Parathyroid adenoma (tissue), 2 donors: ENCODE results near the gene DDA1.

Experiments used
- H2AFZ ChIP-seq: fragments of 300-600 bp; sonication (generic); one replicate; pipeline ENCODE4 v1.7.0; 2017; ENCODE audit warnings: antibody characterized with exemption, mild to moderate bottlenecking
- H3K27ac ChIP-seq: fragments of 300-600 bp; sonication (generic); one replicate; pipeline ENCODE4 v1.7.0; 2017
- H3K27me3 ChIP-seq: fragments of 300-600 bp; sonication (generic); one replicate; pipeline ENCODE4 v1.7.0; 2017; ENCODE audit warnings: low read length; ENCODE audit not compliant: control insufficient read depth, insufficient read depth
- H3K36me3 ChIP-seq: fragments of 300-600 bp; sonication (generic); one replicate; pipeline ENCODE4 v1.7.0; 2017; ENCODE audit warnings: low read length; ENCODE audit not compliant: control insufficient read depth, insufficient read depth
- H3K4me1 ChIP-seq: fragments of 300-600 bp; sonication (generic); one replicate; pipeline ENCODE4 v1.7.0; 2017; ENCODE audit warnings: control low read depth
- H3K4me2 ChIP-seq: fragments of 300-600 bp; sonication (generic); one replicate; pipeline ENCODE4 v1.7.0; 2017; ENCODE audit warnings: low read length
- H3K4me3 ChIP-seq: fragments of 300-600 bp; sonication (generic); one replicate; pipeline ENCODE4 v1.7.0; 2017; ENCODE audit warnings: low read depth, low read length
- H3K79me2 ChIP-seq: fragments of 300-600 bp; sonication (generic); one replicate; pipeline ENCODE4 v1.7.0; 2017; ENCODE audit warnings: control low read depth
- H3K9ac ChIP-seq: fragments of 300-600 bp; sonication (generic); one replicate; pipeline ENCODE4 v1.7.0; 2017; ENCODE audit warnings: mild to moderate bottlenecking
- H3K9me3 ChIP-seq: fragments of 300-600 bp; sonication (generic); one replicate; pipeline ENCODE4 v1.7.0; 2017; ENCODE audit warnings: low read length; ENCODE audit not compliant: control insufficient read depth
- TF ChIP-seq, protein P1 (sequence below): fragments of 300-600 bp; sonication (generic); IDR thresholded peaks from one replicate; pipeline ENCODE4 v1.7.0; 2017; ENCODE audit warnings: antibody characterized with exemption, mild to moderate bottlenecking
- donor health status: primary hyperparathyroidism.

The DDA1 gene

DNA sequence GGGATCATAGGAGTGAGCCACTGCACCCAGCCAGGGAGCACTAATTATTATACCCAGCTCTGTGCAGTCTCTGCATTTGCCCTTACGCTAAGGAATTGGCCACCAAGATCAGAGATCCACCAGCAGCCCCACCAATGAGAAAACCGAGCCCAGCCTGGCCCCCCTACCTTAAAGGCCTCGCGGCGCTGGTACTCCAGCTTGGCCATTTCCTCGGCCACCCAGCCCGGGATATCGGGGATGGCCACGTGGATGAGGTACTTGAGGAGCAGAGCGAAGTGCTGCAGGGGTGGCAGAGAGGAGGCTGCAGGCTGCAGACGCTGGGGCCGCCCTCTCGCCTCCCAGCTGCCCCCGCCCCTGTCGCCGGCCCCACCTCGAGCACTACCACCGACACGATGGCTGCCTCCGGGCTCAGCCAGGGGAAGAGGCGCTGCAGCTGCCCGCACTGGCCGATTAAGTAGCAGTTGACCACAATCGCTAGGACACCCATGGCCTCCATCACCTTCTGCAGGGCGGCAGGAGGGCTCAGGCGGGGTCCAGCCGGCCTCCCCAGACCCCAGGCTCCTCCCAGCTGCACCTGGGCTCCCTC is 17.8 kb downstream of the DDA1 start:
- no peaks in the 10 kb centered on the region for H3K36me3 ChIP-seq
- H3K27ac ChIP-seq = no peak overlapping the region
- H3K9me3 ChIP-seq = no peaks in the 10 kb centered on the region
- H3K4me3 ChIP-seq = no peak overlapping the region
- H3K27me3 ChIP-seq = no peaks in the 10 kb centered on the region
- no peaks in the 10 kb centered on the region for H3K4me1 ChIP-seq
- no peak overlapping the region for H3K4me2 ChIP-seq
- TF ChIP-seq, protein P1, sequence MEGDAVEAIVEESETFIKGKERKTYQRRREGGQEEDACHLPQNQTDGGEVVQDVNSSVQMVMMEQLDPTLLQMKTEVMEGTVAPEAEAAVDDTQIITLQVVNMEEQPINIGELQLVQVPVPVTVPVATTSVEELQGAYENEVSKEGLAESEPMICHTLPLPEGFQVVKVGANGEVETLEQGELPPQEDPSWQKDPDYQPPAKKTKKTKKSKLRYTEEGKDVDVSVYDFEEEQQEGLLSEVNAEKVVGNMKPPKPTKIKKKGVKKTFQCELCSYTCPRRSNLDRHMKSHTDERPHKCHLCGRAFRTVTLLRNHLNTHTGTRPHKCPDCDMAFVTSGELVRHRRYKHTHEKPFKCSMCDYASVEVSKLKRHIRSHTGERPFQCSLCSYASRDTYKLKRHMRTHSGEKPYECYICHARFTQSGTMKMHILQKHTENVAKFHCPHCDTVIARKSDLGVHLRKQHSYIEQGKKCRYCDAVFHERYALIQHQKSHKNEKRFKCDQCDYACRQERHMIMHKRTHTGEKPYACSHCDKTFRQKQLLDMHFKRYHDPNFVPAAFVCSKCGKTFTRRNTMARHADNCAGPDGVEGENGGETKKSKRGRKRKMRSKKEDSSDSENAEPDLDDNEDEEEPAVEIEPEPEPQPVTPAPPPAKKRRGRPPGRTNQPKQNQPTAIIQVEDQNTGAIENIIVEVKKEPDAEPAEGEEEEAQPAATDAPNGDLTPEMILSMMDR = no peak
- H3K9ac ChIP-seq = no peak overlapping the region
- no peaks in the 10 kb centered on the region for H3K79me2 ChIP-seq
- no peak overlapping the region for H2AFZ ChIP-seq

DNA sequence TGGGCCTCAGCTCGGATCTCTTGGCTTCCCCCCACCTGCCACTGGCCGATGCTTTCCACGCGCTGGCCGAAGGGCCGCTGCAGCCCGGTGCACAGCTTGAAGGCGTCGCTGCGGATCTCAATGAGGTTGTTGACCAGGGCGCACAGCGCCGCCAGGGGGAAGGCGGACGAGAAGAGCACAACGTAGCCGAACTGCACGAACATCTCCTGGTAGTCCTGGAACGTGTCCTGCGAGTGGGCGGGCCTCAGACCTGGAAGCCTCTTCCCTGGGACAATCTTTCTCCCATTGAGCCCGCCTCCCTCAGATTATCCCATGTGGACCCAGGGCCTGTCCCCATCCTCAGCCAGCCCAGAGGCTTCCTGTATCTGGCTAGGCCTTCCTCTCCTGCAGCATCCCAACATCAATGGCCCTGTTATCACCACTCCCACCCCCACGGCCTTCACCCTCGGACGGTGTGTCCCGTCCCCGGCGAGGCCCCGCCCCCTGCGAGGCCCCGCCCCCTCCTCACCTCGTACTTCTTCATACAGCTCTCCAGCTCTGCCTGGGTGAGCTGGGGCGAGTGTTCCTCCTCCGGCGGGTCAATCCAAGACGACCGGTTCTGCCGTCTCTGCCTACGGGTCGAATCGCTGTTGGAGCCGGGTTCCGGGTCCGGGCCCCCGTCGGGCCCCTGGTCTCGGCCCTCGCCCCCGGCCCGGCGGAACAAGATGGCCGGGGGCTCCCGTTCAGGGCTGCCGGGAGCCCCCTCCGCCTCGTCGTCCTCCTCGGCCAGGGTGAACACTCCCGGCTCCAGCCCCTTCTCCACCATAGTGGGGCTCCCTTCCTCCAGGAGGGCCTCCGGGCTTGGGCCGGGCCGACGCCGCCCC is 18.5 kb downstream of the DDA1 start:
- Histone ChIP-seq H2AFZ (no peak overlapping the region), H3K27me3 (no peaks in the 10 kb centered on the region), H3K36me3 (no peaks in the 10 kb centered on the region), H3K79me2 (no peaks in the 10 kb centered on the region), H3K9ac (no peak overlapping the region), H3K4me3 (no peak overlapping the region), H3K4me1 (no peaks in the 10 kb centered on the region), H3K9me3 (no peaks in the 10 kb centered on the region), H3K4me2 (no peak overlapping the region), H3K27ac (no peak overlapping the region)
- TF ChIP-seq, protein P1 = no peak

DNA sequence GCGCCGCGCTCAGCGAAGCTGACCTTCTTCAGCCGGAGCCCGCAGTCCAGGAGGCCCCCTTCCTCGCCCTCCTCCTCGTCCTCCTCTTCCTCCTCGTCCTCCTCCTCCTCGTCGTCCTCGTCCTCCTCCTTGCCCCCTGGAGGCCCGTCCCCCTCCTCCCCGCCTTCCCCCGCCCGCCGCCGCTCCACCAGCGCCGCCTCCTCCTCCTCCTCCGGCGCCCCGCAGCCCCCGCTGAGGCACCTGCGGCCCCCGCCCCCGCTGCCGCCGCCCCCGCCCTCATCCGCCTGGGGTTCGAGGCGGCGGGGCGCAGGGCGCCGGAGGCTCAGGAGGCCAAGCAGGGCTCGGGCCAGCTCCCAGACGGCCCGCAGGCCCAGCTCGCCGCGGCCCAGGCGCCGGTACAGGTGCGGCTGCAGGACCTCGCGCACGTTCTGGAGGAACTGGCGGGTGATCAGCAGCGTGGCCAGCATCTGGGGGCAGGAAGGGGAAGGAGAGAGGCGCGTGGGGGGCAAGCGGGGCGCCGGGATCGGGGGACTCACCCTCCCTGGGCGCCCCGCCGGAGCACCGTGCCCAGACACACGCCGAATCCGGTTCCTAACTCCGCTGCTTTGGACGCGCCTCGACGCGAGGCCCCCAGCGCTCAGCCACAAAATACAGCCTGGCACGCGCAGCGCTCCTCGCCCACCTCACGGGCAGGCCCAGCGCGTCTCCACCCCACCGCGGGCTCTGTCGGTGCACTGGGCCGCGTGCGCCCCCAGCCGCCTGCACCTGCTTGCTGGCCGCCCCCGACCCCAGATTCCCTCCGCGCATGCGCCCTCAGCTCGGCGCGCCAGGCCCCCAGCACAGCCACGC is 19.4 kb downstream of the DDA1 start:
- H3K9ac ChIP-seq = no peak overlapping the region
- no peaks in the 10 kb centered on the region for H3K9me3 ChIP-seq
- H3K27me3 ChIP-seq = no peaks in the 10 kb centered on the region
- H3K4me3 ChIP-seq = no peak overlapping the region
- H3K4me2 ChIP-seq = no peak overlapping the region
- H3K79me2 ChIP-seq = no peaks in the 10 kb centered on the region
- H2AFZ ChIP-seq = no peak overlapping the region
- H3K36me3 ChIP-seq = no peaks in the 10 kb centered on the region
- H3K27ac ChIP-seq = no peak overlapping the region
- TF ChIP-seq, protein P1 = no peak
- H3K4me1 ChIP-seq = no peaks in the 10 kb centered on the region

DNA sequence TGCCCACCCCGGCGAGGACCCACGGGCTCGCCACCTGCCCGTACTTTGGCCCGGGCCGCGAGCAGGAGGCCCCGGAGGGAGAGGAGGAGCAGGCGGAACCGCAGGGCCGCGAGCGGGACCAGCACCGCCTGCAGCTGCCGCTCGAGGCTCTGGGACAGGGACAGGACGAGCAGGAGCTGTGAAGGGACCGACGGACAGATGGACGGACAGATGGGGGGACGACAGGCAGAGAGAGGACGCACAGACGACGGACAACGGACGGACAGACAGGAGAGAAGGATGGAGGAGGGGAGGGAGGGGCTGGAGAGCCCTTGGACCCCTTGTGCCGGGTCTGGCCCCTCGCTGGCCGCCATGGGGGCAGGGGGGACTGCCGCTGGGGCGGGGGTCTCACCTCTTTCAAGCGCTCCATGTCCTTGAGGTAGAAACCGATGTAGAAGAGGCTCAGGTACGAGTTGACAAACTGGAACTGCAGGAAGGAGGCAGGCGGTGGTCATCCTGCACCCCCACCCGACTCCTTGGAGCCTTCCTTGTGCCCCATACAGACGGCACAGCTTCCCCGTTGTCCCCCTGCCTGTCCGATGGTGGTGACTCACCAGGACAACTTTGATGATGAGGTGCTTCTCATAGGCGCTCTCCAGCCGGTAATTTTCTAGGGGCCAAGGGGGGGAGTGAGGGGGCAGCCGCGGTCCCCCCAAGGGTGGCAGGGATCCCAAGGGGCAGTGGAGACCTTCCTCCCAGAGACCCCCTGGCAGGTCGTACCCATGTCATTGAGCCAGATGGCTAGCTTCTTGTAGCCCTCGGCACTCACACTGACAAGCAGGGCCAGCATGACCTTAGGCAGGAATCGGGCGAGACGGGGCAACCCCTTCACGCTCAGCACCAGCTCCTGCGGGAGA is 20.3 kb downstream of the DDA1 start:
- H3K9me3 ChIP-seq = no peaks in the 10 kb centered on the region
- no peak overlapping the region for H3K27ac ChIP-seq
- H3K36me3 ChIP-seq = no peaks in the 10 kb centered on the region
- H3K9ac ChIP-seq = no peak overlapping the region
- H2AFZ ChIP-seq = no peak overlapping the region
- H3K79me2 ChIP-seq = no peaks in the 10 kb centered on the region
- H3K4me1 ChIP-seq = no peaks in the 10 kb centered on the region
- TF ChIP-seq, protein P1 = no peak
- no peak overlapping the region for H3K4me2 ChIP-seq
- no peak overlapping the region for H3K4me3 ChIP-seq
- H3K27me3 ChIP-seq = no peaks in the 10 kb centered on the region
